HFFc6 (cell line): ENCODE data around the gene AKIP1. TPM values are rescaled to one million over a fixed set of nuclear protein-coding genes. Genes with fewer than 3 reads are reported as not detected.
A peak's percentile ranks its signal among the peaks of the same experiment; 100 is the strongest.

Source experiments
- DNase-seq: peaks from one replicate; pipeline ENCODE4 v3.0.0-alpha.2; 2018
- H3K27ac Mint-ChIP-seq: 2 replicates; pipeline ENCODE4 v1.8.0; 2020; ENCODE audit warnings: mild to moderate bottlenecking, mixed read lengths
- H3K27me3 Mint-ChIP-seq: 2 replicates; pipeline ENCODE4 v1.8.0; 2021; ENCODE audit warnings: mild to moderate bottlenecking, moderate library complexity, mixed read lengths; ENCODE audit not compliant: insufficient read depth
- H3K36me3 Mint-ChIP-seq: 2 replicates; pipeline ENCODE4 v1.8.0; 2021; ENCODE audit warnings: low read depth, mixed read lengths
- H3K4me1 Mint-ChIP-seq: 2 replicates; pipeline ENCODE4 v1.8.0; 2020; ENCODE audit warnings: low read depth, mixed read lengths
- H3K4me3 Mint-ChIP-seq: 2 replicates; pipeline ENCODE4 v1.8.0; 2020; ENCODE audit warnings: mild to moderate bottlenecking, moderate library complexity, mixed read lengths
- H3K9me3 Mint-ChIP-seq: 2 replicates; pipeline ENCODE4 v1.8.0; 2020; ENCODE audit warnings: mild to moderate bottlenecking, mixed read lengths
- CTCF ChIP-seq: fragments of 200-600 bp; sonication (generic); IDR thresholded peaks from 2 replicates; pipeline ENCODE4 v1.5.0; 2021; ENCODE audit warnings: antibody characterized with exemption, mild to moderate bottlenecking
- total RNA-seq, 6 experiments: library from RNA; stranded (reverse); fragmentation: NEBNext Ultra II Directional; extraction: Animal tissue kit (Norgen Biotek cat#: 25700); gene quantifications; 2 replicates in 1 of 6; 3 replicates in 5 of 6; pipeline ENCODE4 v1.2.3, GENCODE V29; 2021

The AKIP1 gene
- total RNA-seq, 6 experiments from 2014 or later: 39.9 to 47.3 (median 42.5) TPM

GRCh38 chr11:8910649-8911026 lies 351 bp upstream of the AKIP1 start:
- Mint-ChIP-seq H3K27me3 (no peaks in the 10 kb centered on the region), H3K4me1 (peaks cover 68% of the 10 kb centered on the region), H3K27ac (no peak overlapping the region), H3K9me3 (no peaks in the 10 kb centered on the region), H3K36me3 (peaks cover 6% of the 10 kb centered on the region), H3K4me3 (peak overlapping the region; percentile 93)
- TF ChIP-seq CTCF: no peak
- DNase-seq: no peak

- no peaks in the 10 kb centered on the region for H3K27me3 Mint-ChIP-seq
- H3K4me3 Mint-ChIP-seq: peak overlapping the region; percentile 68
- DNase-seq: no peak
- peaks cover 11% of the 10 kb centered on the region for H3K36me3 Mint-ChIP-seq
- H3K9me3 Mint-ChIP-seq: no peaks in the 10 kb centered on the region
- peaks cover 66% of the 10 kb centered on the region for H3K4me1 Mint-ChIP-seq
- TF ChIP-seq CTCF: peak; percentile 78
- peak overlapping the region; percentile 78 for H3K27ac Mint-ChIP-seq
Observed at GRCh38 chr11:8913961-8914660, 3.1 kb downstream of the AKIP1 start.

DNA sequence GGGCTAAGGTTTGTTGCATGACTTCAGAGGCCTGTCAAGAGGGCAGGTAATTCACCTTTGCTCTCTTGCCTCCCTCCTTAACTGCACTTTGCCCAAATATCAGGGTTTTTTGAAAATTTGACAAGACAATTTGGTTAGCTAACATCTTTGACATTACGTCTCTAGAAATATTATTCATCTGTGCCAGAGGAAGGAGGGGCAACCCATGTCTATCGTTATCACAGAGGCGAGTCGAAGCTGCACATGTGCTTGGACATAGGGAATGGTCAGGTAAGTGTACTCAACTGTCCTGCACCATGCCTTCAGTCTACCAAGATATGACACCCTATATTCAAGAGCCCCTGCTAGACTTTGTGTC lies 3.7 kb downstream of the AKIP1 start:
- Mint-ChIP-seq H3K4me3 (peak overlapping the region; percentile 68), H3K9me3 (no peaks in the 10 kb centered on the region), H3K27ac (peak overlapping the region; percentile 78; the same call in 1 of the 2 replicates), H3K36me3 (peaks cover 11% of the 10 kb centered on the region), H3K27me3 (no peaks in the 10 kb centered on the region), H3K4me1 (peaks cover 61% of the 10 kb centered on the region)
- TF ChIP-seq CTCF: peak; percentile 16
- DNase-seq: no peak

GRCh38 chr11:8917157-8917825 lies 6.3 kb downstream of the AKIP1 start:
- DNase-seq: peak; percentile 70
- Mint-ChIP-seq H3K9me3 (no peaks in the 10 kb centered on the region), H3K4me3 (peak overlapping the region; percentile 56), H3K36me3 (peaks cover 23% of the 10 kb centered on the region), H3K27me3 (no peaks in the 10 kb centered on the region; the same call in 1 of the 2 replicates), H3K4me1 (peaks cover 47% of the 10 kb centered on the region), H3K27ac (peak overlapping the region; percentile 71)
- no peak for TF ChIP-seq CTCF

- peaks cover 22% of the 10 kb centered on the region for H3K4me1 Mint-ChIP-seq
- no peak for TF ChIP-seq CTCF
- no peaks in the 10 kb centered on the region; the same call in 1 of the 2 replicates for H3K27me3 Mint-ChIP-seq
- H3K4me3 Mint-ChIP-seq: no peak overlapping the region
- no peak overlapping the region for H3K27ac Mint-ChIP-seq
- H3K36me3 Mint-ChIP-seq: peaks cover 16% of the 10 kb centered on the region
- no peaks in the 10 kb centered on the region for H3K9me3 Mint-ChIP-seq
- DNase-seq: no peak
Observed at GRCh38 chr11:8922691-8923090, 11.7 kb downstream of the AKIP1 start.
